ENCODE data around the gene RNF187. TPM values are rescaled to one million over a fixed set of nuclear protein-coding genes. Genes with fewer than 3 reads are reported as not detected.

RNF187 gene
- total RNA-seq, 1 donor from 2014 or later, result 153 TPM

- H3K4me1 Mint-ChIP-seq (ENCODE audit: unreplicated experiment), result no peaks in the 10 kb centered on the region
- H3K27ac Mint-ChIP-seq (ENCODE audit: unreplicated experiment), result no peak overlapping the region
- H3K9me3 Mint-ChIP-seq (ENCODE audit: unreplicated experiment), result peaks cover 17% of the 10 kb centered on the region
- no peak overlapping the region for H3K4me3 Mint-ChIP-seq (ENCODE audit: unreplicated experiment)
- H3K36me3 Mint-ChIP-seq (ENCODE audit: low read depth, unreplicated experiment), result peaks cover 17% of the 10 kb centered on the region
- H3K27me3 Mint-ChIP-seq (ENCODE audit: unreplicated experiment), result peaks cover 10% of the 10 kb centered on the region
- TF ChIP-seq CTCF (IDR thresholded peaks at IDR 0.05; ENCODE audit: unreplicated experiment), result no peak
- no peak for DNase-seq (ENCODE audit: low spot score)
Measured at GRCh38 chr1:228540161-228540917, 53.2 kb downstream of the RNF187 start.

GRCh38 chr1:228541725-228542124, 54.5 kb downstream of the RNF187 start:
- DNase-seq (ENCODE audit: low spot score), result no peak
- no peak for TF ChIP-seq CTCF (IDR thresholded peaks at IDR 0.05; ENCODE audit: unreplicated experiment)
- peaks cover 10% of the 10 kb centered on the region for H3K27me3 Mint-ChIP-seq (ENCODE audit: unreplicated experiment)
- no peak overlapping the region for H3K27ac Mint-ChIP-seq (ENCODE audit: unreplicated experiment)
- peaks cover 8% of the 10 kb centered on the region for H3K36me3 Mint-ChIP-seq (ENCODE audit: low read depth, unreplicated experiment)
- no peaks in the 10 kb centered on the region for H3K4me1 Mint-ChIP-seq (ENCODE audit: unreplicated experiment)
- no peak overlapping the region for H3K4me3 Mint-ChIP-seq (ENCODE audit: unreplicated experiment)
- peaks cover 6% of the 10 kb centered on the region for H3K9me3 Mint-ChIP-seq (ENCODE audit: unreplicated experiment)

- Mint-ChIP-seq H3K9me3 (ENCODE audit: unreplicated experiment) (no peaks in the 10 kb centered on the region), H3K4me3 (ENCODE audit: unreplicated experiment) (no peak overlapping the region), H3K36me3 (ENCODE audit: low read depth, unreplicated experiment) (peaks cover 8% of the 10 kb centered on the region), H3K4me1 (ENCODE audit: unreplicated experiment) (no peaks in the 10 kb centered on the region), H3K27me3 (ENCODE audit: unreplicated experiment) (peaks cover 10% of the 10 kb centered on the region), H3K27ac (ENCODE audit: unreplicated experiment) (no peak overlapping the region)
- DNase-seq (ENCODE audit: low spot score), result no peak
- TF ChIP-seq CTCF (IDR thresholded peaks at IDR 0.05; ENCODE audit: unreplicated experiment), result no peak
Measured at GRCh38 chr1:228542376-228542775, 55.2 kb downstream of the RNF187 start.

- no peaks in the 10 kb centered on the region for H3K4me1 Mint-ChIP-seq (ENCODE audit: unreplicated experiment)
- no peak for DNase-seq (ENCODE audit: low spot score)
- no peak for TF ChIP-seq CTCF (IDR thresholded peaks at IDR 0.05; ENCODE audit: unreplicated experiment)
- no peak overlapping the region for H3K27ac Mint-ChIP-seq (ENCODE audit: unreplicated experiment)
- peaks cover 8% of the 10 kb centered on the region for H3K36me3 Mint-ChIP-seq (ENCODE audit: low read depth, unreplicated experiment)
- H3K9me3 Mint-ChIP-seq (ENCODE audit: unreplicated experiment), result no peaks in the 10 kb centered on the region
- peaks cover 10% of the 10 kb centered on the region for H3K27me3 Mint-ChIP-seq (ENCODE audit: unreplicated experiment)
- no peak overlapping the region for H3K4me3 Mint-ChIP-seq (ENCODE audit: unreplicated experiment)
Measured at GRCh38 chr1:228542981-228543380, 55.8 kb downstream of the RNF187 start.

GRCh38 chr1:228543396-228543795, 56.2 kb downstream of the RNF187 start:
- peaks cover 7% of the 10 kb centered on the region for H3K27me3 Mint-ChIP-seq (ENCODE audit: unreplicated experiment)

More at GRCh38 chr1:228543396-228543795, 56.2 kb downstream of the RNF187 start:
- no peak for DNase-seq (ENCODE audit: low spot score)
- no peak for TF ChIP-seq CTCF (IDR thresholded peaks at IDR 0.05; ENCODE audit: unreplicated experiment)
- peaks cover 4% of the 10 kb centered on the region for H3K36me3 Mint-ChIP-seq (ENCODE audit: low read depth, unreplicated experiment)
- no peak overlapping the region for H3K4me3 Mint-ChIP-seq (ENCODE audit: unreplicated experiment)
- no peak overlapping the region for H3K27ac Mint-ChIP-seq (ENCODE audit: unreplicated experiment)
- H3K9me3 Mint-ChIP-seq (ENCODE audit: unreplicated experiment), result no peaks in the 10 kb centered on the region
- no peaks in the 10 kb centered on the region for H3K4me1 Mint-ChIP-seq (ENCODE audit: unreplicated experiment)
